Heart right ventricle (tissue), 16 donors: Measurements from ENCODE around the gene PAIP2B. TPM values are rescaled to one million over a fixed set of nuclear protein-coding genes. Genes with fewer than 3 reads are reported as not detected.
"Not testable (repeated sequence)": the region's sequence is repeated elsewhere in the genome, so short reads cannot be mapped to it uniquely, and the experiment has no call there.

Experiments
- ATAC-seq, 8 donors: fragments of 200-7000 bp; cut with Tn5 transposase; one replicate each; pipeline ENCODE4 v1.9.1; 2020; ENCODE audit warnings: mild to moderate bottlenecking in 8 of 8, moderate library complexity in 8 of 8, moderate number of reproducible peaks in 1 of 8
- DNase-seq, 2 donors: peaks; one replicate each; pipeline ENCODE4 v3.0.0-alpha.2; 2020
- H3K27ac ChIP-seq, 10 donors: fragments of 200-600 bp; sonication (generic) in 2 of 10; one replicate each; pipeline versions ENCODE4 v1.5.0 to v1.8.0; 2020 to 2022; ENCODE audit warnings: mild to moderate bottlenecking in 3 of 10
- H3K27me3 ChIP-seq, 7 donors: fragments of 200-600 bp; one replicate each; pipeline ENCODE4 v1.8.0; 2021 to 2022; ENCODE audit warnings: mild to moderate bottlenecking in 2 of 7
- H3K36me3 ChIP-seq, 9 donors: fragments of 200-600 bp; sonication (generic) in 1 of 9; one replicate each; pipeline versions ENCODE4 v1.5.0 to v1.8.0; 2020 to 2022; ENCODE audit warnings: mild to moderate bottlenecking in 2 of 9
- H3K4me1 ChIP-seq, 9 donors: fragments of 200-600 bp; sonication (generic) in 1 of 9; one replicate each; pipeline versions ENCODE4 v1.5.0 to v1.8.0; 2020 to 2022; ENCODE audit warnings: mild to moderate bottlenecking in 4 of 9
- H3K4me3 ChIP-seq, 10 donors: fragments of 200-600 bp; sonication (generic) in 2 of 10; one replicate each; pipeline versions ENCODE4 v1.5.0 to v1.8.0; 2020 to 2022; ENCODE audit warnings: mild to moderate bottlenecking in 7 of 10, moderate library complexity in 2 of 10
- H3K9me3 ChIP-seq, 11 donors: fragments of 200-600 bp in 10 of 11; sonication (generic) in 2 of 11; one replicate each; pipeline versions ENCODE4 v1.5.0 to v1.8.0; 2013 to 2022; ENCODE audit warnings: mild to moderate bottlenecking in 2 of 11, control low read depth in 1 of 11, moderate library complexity in 1 of 11
- WGBS, 2 donors: extraction: QIAGEN DNeasy Blood & Tissue Kit; methylation state at CpG; one replicate each; pipeline ENCODE4 v1.1.7; 2013; ENCODE audit warnings: inconsistent platforms in 1 of 2; 5-methylcytosine and 5-hydroxymethylcytosine counted together
- intact Hi-C, 10 donors: fragments of 100-400 bp; cut with DNase I; formaldehyde crosslinking; loops; one replicate each; pipeline versions ENCODE4 v1.11.1 to v1.14.2; 2022
- polyA plus RNA-seq, 2 donors: library from polyadenylated mRNA; stranded (reverse); fragments of 200-250 nt; gene quantifications; one replicate each; pipeline ENCODE4 v1.2.3, GENCODE V29; 2013
- total RNA-seq, 10 donors: library from RNA; stranded (reverse); fragmentation: NEBNext Ultra II Directional in 3 of 10; extraction: Animal tissue kit (Norgen Biotek cat#: 25700) in 3 of 10; gene quantifications; one replicate each; pipeline versions ENCODE4 v1.2.1 to v1.2.4, GENCODE V29; 2021 to 2023
- TF ChIP-seq, protein P1 (sequence below), 9 donors: fragments of 200-600 bp; sonication (generic) in 2 of 9; IDR thresholded peaks; one replicate each; pipeline versions ENCODE4 v1.5.0 to v1.8.0; 2021 to 2022; ENCODE audit warnings: antibody characterized with exemption in 9 of 9, mild to moderate bottlenecking in 5 of 9, moderate library complexity in 1 of 9
- donor health status: Arrhythmogenic right ventricular cardiomyopathy.
- donor health status: ischemic (EF 13 %, LVEDD 7.1; RV severe dilation, severe dysfunction).
- donor health status: healthy with polysubstance abuse.
- donor health status: DM: no; HTN: yes; CAD: no.
- donor health status: DM: no; HTN: no; CAD: no.
- donor health status: ischemic (EF 25% LVEDD 6.9; RV normal size, moderate dysfunction).
- donor health status: ischemic (EF 25% LVEDD 5.7; RV mildly dilated, moderate dysfunction).
- donor health status: healthy.
- donor health status: DM: yes; HTN: yes; CAD: no.
- donor health status: Ischemic cardiomyopathy.
- donor health status: ischemic (EF 35%, LVEDD 5.7; RV mildly dilated, moderate dysfunction).
- donor health status: nonischemic (EF 11% LVEDD 7.7; RV severe dilation, severe dysfunction).
- donor health status: DM: yes; HTN: yes; CAD: no.
- donor health status: PGD.
- donor health status: ischemic (EF 29% LVEDD 5.4; RV normal size, mild dysfunction).
- donor health status: nonischemic (EF 23%, LVEDD 6.1; RV moderate dilation, normal function).

Gene PAIP2B
- total and polyA plus RNA-seq, 12 donors = 7.2 to 108 (median 60.3) TPM

DNA sequence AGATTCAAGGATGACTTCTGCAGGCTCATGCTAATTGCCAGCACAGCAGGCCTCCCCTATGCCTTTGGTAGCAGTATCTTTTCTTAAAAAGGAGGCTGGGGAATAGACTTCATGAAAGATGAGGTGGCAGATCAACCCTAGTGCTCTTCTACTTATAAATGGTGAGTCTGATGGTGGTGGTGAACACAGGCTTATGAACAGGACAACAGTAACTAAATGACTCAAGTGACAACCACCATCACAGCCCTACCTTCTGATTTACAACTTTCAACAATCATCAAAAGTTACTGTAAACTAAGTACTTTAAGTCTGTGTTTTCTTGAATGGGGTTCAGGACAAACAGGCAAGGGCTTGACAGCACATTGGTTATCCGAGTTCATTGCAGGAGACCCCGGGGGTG lies 39.3 kb downstream of the PAIP2B start:
- TF ChIP-seq, protein P1, sequence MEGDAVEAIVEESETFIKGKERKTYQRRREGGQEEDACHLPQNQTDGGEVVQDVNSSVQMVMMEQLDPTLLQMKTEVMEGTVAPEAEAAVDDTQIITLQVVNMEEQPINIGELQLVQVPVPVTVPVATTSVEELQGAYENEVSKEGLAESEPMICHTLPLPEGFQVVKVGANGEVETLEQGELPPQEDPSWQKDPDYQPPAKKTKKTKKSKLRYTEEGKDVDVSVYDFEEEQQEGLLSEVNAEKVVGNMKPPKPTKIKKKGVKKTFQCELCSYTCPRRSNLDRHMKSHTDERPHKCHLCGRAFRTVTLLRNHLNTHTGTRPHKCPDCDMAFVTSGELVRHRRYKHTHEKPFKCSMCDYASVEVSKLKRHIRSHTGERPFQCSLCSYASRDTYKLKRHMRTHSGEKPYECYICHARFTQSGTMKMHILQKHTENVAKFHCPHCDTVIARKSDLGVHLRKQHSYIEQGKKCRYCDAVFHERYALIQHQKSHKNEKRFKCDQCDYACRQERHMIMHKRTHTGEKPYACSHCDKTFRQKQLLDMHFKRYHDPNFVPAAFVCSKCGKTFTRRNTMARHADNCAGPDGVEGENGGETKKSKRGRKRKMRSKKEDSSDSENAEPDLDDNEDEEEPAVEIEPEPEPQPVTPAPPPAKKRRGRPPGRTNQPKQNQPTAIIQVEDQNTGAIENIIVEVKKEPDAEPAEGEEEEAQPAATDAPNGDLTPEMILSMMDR (IDR thresholded peaks at IDR 0.05) = no peak
- 83 to 86% methylated on average over 2 of the region's 2 CpGs for WGBS, 2 donors
- DNase-seq (no peak), ATAC-seq (no peak)
- intact Hi-C loops = loop anchor here in 1 of 10 donors (10.0 kb wide), 1 partner anchor 83 kb away; no protein-coding TSS in a partner anchor
- no peaks in the 10 kb centered on the region for H3K27me3 ChIP-seq
- no peaks in the 10 kb centered on the region for H3K9me3 ChIP-seq
- no peak overlapping the region for H3K27ac ChIP-seq
- peaks cover 0 to 11% (median 3%) of the 10 kb centered on the region in 9 donors for H3K4me1 ChIP-seq
- H3K4me3 ChIP-seq = no peak overlapping the region
- H3K36me3 ChIP-seq = peaks cover 0 to 43% (median 0%) of the 10 kb centered on the region in 9 donors

DNA sequence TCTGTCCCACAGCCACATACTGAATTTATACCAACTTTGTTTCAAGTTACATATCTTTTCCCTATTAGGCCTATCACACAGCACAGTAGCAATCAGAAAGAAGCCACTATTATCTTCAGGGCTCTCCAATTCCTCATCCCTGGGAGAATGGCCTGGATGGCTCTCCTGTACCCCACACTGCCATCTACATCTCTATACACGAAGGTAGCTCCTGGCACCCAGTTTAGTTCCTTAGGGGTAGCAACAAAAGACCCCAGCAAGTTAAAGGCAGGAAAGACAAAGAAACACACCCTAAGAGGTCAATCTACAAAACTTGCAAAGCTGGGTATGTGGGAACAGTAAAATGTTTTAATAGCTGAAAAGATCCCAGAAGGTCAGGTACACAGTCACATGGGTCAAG lies 39.9 kb downstream of the PAIP2B start:
- Histone ChIP-seq H3K27ac (no peak overlapping the region), H3K9me3 (no peaks in the 10 kb centered on the region), H3K4me1 (peaks cover 0 to 11% (median 3%) of the 10 kb centered on the region in 9 donors), H3K36me3 (peaks cover 0 to 43% (median 0%) of the 10 kb centered on the region in 9 donors), H3K27me3 (no peaks in the 10 kb centered on the region), H3K4me3 (no peak overlapping the region)
- intact Hi-C loops = loop anchor here in 1 of 10 donors (10.0 kb wide), 1 partner anchor 82 kb away; no protein-coding TSS in a partner anchor
- no peak for DNase-seq
- TF ChIP-seq, protein P1 (IDR thresholded peaks at IDR 0.05) = no peak
- ATAC-seq = no peak
- WGBS, 2 donors = 79 to 80% methylated on average over 1 of the region's 1 CpG

DNA sequence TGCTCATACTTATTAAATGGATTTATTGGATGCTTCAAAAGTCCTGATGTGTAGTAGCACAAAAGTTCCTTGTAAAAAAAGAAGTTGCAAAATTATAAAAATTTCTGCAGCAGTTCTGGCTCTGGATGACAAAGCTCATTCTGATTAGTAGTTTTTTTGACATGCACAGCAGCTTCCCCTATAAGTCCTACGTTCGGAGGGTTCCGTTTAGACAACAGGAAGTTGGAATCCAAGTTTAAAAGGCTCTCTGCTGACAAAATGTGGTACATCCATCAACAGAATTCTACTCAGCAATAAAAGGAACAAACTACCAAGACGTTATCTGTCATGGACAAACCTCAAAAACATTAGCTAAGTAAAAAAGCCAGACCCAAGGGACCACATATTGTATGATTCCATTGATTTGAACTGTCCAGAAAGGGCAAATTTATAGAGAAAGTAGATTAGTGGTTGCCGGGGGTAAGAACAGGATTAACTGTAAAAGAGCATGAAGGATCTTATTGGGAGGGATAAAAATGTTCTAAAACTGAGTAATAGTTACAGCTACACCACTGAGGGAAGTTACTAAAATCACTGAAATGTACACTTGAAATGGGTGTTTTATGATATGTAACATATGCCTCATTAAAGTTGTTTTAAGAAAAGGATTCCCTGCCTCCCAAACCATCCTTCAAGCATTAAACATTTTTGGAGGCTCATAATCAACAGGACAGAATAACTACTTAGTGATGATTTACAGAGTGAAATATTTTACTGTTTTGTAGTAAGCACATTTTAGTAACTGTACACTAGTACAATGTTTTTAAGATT lies 43.4 kb downstream of the PAIP2B start:
- 20 to 36% methylated on average over 2 of the region's 5 CpGs for WGBS, 2 donors
- not testable (repeated sequence) for ATAC-seq, H3K4me3 ChIP-seq, DNase-seq, H3K9me3 ChIP-seq, H3K4me1 ChIP-seq, H3K27ac ChIP-seq, H3K27me3 ChIP-seq
- H3K36me3 ChIP-seq = peaks cover 0 to 30% (median 0%) of the 10 kb centered on the region in 9 donors
- intact Hi-C loops = loop anchor here in 1 of 10 donors (1.0 to 10.0 kb wide), 3 partner anchors 12 to 259 kb away; no protein-coding TSS in a partner anchor

DNA sequence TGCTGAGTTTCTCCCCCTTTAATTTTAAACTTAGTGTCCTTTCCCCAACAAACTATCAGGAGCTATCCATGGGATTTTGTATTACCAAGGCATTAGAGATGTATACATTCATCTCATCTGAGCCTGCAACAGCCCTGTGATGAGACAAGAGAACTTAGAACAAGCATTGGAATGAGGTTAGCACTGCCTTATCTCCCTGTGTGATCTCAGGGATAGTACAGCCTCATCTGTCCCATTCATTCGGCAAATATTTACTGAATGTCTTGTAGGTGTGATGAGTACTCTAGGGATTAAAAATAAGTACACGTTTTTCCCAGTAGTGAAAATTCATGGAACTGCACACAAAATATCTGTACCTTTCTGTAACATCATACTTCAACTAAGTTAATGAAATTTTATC lies 45.6 kb downstream of the PAIP2B start:
- no peak for ATAC-seq

DNA sequence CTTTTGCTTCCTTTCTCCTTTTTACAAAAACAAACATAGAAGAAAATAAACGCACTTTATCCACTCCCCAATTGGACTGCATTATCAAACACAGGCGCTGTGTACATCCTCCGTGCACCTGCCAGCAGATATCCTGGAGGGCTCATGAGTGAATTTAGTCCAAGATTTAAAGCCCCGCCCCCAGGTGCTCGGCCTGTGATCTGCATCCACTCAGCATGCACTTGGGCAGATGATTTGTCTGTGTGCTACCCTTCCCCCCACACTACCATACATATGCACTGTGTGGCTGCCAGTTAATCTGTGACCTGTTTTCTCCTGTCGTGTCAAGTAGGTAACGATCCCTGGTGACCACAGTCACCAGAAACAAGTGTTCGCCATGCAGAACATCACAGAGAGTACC lies 48.1 kb downstream of the PAIP2B start:
- H3K9me3 ChIP-seq, H3K36me3 ChIP-seq, H3K4me1 ChIP-seq, ATAC-seq, intact Hi-C loops, H3K27me3 ChIP-seq, H3K27ac ChIP-seq, H3K4me3 ChIP-seq, DNase-seq: not testable (repeated sequence)
- WGBS, 2 donors = 62% methylated on average over 8 of the region's 8 CpGs

More for the DNA sequence above, 45.6 kb downstream of the PAIP2B start:
- TF ChIP-seq, protein P1 (IDR thresholded peaks at IDR 0.05) = no peak
- WGBS, 2 donors = 70 to 83% methylated on average over 2 of the region's 2 CpGs
- Histone ChIP-seq H3K4me1 (peaks cover 0 to 7% (median 0%) of the 10 kb centered on the region in 9 donors), H3K27ac (no peak overlapping the region), H3K9me3 (no peaks in the 10 kb centered on the region), H3K27me3 (no peaks in the 10 kb centered on the region), H3K36me3 (peaks cover 0 to 13% (median 0%) of the 10 kb centered on the region in 9 donors), H3K4me3 (no peak overlapping the region)
- intact Hi-C loops = loop anchor here in 1 of 10 donors (5.0 to 10.0 kb wide), 2 partner anchors 77 to 261 kb away; no protein-coding TSS in a partner anchor
- DNase-seq = no peak
